Renal pelvis (tissue), 4 donors: Measurements from ENCODE around the gene SPINT1. TPM values are rescaled to one million over a fixed set of nuclear protein-coding genes. Genes with fewer than 3 reads are reported as not detected.

Experiments used
- DNase-seq: peaks from one replicate; pipeline ENCODE4 v3.0.0-alpha.2; 2013
- polyA plus RNA-seq, 3 donors: library from polyadenylated mRNA; unstranded; fragments of 120-200 nt; gene quantifications; one replicate each; pipeline ENCODE4 v1.2.1, GENCODE V29; 2013; ENCODE audit not compliant: insufficient read length in 3 of 3

Gene SPINT1
- polyA plus RNA-seq, 3 donors, result 72.4 to 75.5 (median 73.6) TPM

DNA sequence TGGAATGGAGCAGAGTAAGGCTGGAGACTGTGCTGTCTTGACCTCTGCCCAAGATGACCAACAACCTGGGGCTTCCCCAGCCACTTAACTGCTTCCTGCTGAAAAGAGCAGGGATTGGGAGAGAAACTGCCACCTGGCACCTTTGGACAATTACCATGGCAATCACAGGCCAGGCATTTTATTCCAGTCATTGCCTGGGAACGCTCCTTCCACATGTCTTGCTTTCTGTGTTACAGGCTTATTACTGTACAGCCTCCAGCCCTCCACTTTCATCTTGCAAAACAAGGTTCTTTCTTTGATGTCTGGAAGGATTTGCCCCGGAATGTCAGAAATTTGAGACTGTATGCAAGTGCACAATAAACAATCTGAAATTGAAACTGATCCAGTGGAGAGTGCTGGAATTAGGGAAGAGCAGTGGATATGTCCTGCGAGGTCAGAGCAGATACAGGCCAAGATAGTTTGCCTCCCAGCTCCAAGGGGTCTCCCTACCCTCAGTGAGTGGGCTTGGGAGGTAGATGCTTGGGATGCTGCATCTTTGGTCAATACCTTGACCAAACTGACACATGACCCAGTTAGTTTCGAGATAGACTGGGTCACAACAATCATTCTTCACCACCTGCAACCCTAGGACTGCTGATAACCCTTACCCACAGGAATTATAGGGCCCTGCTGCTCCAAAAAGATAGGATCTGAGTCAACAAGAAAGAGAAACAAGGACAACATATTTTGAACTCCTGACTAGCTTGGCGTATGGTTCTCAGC is 18.0 kb upstream of the SPINT1 start:
- DNase-seq, result no peak

DNA sequence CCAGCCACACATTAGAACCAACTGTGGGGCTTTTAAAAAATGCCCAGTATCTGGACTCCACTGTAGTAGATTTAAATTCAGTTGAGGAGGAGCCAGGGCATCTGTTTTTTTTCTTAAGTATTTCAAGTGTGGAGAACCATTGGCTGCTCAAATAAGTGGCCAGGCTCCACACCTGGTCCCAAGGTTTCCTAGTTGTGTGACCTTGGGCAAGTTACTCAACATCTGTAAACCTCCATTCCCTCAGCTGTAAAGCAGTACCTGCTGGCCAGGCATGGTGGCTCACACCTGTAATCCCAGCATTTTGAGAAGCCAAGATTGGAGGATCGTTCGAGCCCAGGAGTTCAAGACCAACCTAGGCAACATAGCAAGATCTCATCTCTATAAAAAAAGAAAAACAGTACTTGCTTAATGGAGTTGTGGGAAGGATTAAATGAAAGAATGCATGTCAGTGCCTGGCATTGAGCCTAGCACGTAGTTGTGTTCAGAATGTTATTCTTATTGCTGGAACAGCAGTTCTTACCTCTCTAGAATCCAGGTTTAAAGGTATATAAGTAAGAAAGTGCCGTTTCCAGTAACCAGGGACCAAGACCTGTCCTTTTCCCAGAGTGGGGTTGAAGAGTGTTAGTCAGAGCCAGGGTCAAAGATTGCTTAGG is 17.3 kb upstream of the SPINT1 start:
- DNase-seq, result no peak

DNA sequence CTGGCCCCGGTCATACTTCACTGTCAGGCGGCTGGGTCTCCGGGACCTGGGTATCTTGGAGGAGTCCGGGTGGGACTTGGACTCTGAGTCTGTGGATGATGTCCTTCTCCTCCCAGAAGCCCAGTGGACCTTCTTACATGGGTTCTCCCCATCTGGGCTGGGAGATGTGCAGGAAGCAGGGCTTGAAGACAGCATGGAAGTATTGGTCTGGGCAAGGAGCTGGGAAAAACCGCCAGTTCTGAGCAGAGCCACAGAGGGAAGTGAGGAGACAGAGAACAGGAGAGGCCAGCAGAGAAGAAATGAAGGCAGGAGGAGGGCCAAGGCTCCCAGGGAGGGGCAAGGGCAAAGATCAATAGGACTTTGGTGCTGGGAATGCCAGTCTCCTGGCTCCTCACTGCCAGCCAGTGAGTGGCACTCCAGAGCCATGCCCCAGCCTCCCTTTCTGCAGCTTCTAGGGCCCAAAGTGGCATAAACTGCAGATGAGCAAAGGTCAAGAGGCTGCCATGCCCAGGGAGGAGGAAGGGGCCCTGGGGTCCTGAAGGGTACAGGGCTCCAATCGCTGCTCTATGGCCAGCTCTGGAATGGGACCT is 15.3 kb upstream of the SPINT1 start, which contains the start of gene PPP1R14D:
TSS of gene PPP1R14D (minus strand) at position 262 of the 590 bp plus-strand sequence. CDS start at position 195, 67 bp downstream.
- DNase-seq, result no peak

DNA sequence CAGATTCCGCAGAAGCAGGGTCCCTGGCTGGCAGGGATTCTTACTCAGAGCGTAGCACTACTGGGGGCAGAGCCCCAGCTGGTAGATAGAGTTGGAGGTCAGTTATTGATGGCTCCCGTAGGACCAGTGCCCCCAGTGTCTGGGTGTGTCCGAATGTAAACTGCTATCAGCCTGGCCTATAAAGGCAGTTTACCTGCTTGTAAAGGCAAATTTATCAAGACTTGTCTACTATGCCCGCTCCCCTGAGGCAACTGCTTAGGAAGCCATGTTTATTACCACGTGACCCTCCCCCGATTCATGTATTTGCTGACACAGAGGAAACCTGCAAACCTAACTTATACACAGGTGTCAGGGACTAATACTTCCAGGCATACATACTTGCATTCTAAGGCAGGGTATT is 14.7 kb upstream of the SPINT1 start:
- DNase-seq, result no peak

DNA sequence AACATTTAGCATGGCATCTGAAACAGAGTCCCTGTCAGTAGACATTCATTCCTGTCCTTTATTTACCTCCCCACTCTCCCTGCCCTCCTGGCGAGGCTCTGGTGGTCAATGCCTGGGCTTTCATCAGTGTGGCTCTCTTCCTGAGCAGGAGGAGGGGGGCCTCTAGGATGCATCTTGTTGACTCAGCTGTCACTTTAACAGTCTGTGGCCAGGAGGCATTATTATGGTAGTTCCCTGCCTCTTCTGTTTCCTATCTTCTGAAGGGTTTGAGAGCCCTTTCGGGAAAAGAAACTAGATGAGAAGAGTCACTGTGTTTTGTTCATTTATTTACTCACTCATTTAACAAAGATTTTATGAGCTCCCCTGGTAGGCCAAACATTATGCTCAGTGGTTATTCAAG is 13.0 kb upstream of the SPINT1 start:
- DNase-seq, result no peak

DNA sequence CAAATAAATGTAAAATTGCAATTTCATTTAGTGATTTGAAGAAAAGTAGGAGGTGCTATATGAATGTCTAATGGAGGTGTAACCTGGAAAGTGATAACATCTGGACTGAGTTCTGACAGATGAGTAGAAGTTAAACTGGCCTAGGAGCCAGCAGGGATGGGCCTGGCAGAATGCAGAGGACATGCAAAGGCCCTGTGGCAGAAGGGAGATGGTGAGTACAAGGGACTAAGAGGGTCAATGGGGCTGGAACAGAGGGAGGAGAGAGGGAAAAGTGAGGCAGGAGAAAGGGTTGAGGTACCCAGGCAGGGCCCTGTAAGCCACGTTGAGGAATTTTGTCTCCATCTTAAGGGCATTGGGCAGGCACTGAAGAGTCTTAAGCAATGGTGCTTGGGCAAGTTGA is 12.0 kb upstream of the SPINT1 start:
- no peak for DNase-seq

DNA sequence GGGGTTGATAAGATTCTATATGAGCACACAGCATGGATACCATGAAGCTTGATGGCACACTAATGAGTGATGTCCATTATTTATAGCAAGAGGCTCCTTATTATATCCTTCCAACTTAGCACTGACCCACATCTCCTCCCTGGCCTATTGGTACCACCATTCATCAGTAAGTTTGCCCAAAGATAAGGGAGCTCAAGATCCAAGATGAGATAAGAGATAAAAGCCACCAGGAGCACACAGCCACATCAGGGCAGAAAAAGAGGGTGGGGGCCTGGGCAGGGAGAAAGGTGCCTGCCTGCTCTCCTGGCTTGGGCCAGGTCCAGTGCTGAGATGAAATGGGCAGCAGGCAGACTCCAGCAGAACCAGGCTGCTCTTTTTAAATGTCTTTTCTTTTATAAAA is 10.9 kb upstream of the SPINT1 start:
- no peak for DNase-seq

DNA sequence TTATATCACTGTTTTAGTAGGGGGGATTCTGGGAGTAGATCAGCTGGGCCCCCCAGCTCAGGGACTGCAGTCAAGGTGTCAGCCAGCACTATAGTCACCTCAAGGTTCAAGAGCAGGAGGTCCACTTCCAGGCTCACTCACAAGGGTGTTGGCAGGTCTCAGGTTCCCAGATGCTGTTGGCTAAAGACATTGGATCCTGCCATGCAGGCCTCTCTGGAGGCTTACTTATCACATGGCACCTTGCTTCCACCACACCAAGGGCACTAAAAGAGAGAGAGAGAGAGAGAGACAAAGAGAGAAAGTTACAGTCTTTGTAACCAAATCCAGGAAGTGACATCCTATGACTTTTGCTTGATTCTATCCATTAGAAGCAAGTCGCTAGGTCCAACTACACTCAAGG is 7.8 kb upstream of the SPINT1 start:
- DNase-seq, result no peak

DNA sequence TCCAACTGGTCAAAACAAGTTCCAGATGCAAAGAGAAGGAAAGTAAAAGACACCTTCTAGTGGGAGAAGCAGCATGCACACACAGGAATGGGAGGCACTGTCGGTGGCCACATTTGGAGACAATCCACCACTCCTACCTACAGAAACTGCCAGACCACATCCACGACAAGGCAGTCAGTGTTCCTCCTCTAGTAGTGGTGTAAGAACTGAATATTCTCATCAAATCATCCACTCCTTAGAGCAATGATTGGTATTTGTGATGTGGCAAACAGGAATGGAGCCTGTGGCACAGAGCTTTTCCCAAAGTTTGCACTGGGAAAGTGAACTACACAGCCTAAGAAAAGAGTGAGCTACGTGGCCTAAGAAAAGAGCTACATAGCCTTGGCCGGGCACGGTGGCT is 5.1 kb upstream of the SPINT1 start:
- DNase-seq, result no peak

DNA sequence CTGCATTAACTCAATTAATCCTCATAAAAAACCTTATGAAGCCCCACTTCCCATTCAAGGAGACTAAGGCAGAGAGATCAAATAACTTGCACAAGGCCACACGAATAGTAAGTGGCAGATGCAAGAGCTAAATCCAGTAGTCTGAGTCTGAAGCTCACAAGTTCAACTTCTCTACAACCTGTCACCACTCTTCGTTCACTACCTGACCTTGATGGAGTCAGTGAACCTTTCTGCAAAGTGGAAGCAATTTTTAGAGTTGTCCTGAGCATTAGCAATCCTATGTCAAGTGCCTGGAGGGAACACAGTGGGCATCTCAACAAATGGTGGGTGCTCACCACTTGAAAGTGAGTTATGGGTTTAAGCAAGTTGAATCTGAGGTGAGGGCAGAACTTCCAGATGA is 2.1 kb upstream of the SPINT1 start:
- no peak for DNase-seq

DNA sequence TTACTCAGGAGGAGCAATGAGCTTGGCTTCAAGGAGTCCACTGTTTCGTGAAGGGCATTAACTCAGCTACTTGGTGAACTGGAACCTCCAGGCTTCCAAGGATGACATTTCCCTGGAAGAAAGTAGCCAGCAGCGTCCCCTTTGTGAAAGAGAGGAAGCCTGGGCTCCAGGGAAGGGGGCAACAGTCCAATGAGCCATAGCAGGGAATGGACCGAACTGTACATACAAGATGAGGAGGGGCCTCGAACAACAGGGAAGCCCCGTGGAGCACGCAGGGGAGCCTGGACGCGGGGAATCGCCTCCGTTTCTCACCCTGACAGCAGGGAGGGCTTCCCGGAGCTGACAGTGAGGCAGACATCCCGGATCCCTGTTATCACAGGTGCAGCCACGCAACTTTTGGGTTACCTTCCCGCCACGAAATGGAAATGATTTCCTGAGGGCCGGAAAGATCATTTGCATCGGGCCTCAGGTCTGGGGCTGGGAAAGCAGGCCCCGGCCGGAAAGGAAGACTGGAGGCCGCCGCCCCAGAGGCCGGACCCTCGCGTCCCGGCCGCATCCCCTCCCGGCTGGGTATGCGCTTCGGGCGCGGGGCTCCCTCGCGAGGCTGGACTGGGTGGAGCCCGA is 475 bp upstream of the SPINT1 start:
- no peak for DNase-seq

DNA sequence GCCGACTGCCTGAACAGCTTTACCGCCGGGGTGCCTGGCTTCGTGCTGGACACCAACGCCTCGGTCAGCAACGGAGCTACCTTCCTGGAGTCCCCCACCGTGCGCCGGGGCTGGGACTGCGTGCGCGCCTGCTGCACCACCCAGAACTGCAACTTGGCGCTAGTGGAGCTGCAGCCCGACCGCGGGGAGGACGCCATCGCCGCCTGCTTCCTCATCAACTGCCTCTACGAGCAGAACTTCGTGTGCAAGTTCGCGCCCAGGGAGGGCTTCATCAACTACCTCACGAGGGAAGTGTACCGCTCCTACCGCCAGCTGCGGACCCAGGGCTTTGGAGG is 815 bp downstream of the SPINT1 start:
- no peak for DNase-seq

DNA sequence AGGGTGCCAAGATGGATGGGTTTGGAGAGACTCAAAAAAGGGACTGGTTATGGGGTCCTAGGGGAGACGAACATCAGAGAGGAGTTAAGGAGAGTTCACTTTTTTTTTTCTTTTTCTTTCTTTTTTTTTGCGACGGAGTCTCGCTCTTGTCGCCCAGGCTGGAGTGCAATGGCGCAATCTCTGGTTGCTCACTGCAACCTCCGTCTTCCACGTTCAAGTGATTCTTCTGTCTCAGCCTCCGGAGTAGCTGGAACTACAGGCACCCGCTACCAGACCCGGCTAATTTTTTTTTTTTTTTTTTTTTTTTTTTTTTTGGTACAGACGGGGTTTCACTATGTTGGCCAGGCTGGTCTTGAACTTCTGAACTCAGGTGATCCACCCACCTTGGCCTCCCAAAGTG is 1.2 kb downstream of the SPINT1 start:
- DNase-seq, result no peak

DNA sequence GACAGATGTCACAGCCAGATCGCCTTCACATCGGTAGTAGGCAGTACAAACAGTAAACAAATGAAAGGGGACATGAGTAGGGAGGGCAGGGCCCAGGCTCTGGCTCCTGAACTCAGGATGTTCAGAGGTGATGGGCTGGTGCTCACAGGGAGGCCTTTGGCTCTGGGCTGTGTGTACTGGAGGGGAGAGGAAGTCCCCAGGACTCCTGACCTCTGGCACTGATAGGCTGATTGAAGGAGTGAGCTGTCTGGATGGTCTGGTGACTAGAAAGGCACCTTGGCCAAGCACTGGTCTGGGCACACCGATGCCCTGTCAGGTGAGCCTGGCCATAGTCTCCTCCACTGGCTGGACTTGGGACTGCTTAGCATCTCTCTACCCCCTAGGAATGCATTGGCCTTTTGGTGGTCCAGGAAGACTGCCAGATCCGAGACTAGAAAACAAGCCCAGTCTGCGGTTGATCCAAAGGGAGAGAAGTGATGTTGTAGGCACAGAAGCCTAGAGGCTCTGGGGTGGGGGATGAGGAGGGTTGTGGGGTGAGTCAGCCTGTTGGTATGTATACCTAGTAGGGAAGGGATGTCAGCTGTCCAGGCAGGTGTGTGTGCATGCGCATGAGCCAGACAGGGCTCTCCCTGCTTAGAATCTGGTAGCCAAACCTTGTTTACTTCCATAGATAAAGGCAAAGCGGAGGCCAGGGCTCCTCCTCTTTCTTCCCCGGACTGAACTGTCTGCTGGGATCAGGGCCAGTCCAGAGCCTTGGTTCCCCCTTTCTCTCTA is 1.9 kb downstream of the SPINT1 start:
- no peak for DNase-seq

DNA sequence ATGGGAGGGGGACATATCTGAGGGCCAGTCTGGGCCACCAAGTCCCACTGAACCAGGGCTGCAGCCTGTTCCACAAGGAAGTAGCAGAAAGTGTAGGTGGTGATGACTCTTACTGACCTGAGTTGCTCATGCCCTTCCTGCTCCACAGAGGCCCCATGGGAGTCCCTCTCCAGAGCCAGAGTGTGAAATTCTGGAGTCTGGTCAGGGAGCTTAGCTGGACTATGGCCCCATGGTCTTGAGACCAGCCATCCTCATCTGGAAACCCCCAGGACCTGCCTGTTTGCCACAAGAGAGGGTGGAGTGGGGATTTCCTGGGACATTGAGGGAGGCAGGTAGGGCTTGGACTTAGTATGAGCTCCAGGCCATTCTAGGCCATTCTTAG is 3.0 kb downstream of the SPINT1 start:
- no peak for DNase-seq

DNA sequence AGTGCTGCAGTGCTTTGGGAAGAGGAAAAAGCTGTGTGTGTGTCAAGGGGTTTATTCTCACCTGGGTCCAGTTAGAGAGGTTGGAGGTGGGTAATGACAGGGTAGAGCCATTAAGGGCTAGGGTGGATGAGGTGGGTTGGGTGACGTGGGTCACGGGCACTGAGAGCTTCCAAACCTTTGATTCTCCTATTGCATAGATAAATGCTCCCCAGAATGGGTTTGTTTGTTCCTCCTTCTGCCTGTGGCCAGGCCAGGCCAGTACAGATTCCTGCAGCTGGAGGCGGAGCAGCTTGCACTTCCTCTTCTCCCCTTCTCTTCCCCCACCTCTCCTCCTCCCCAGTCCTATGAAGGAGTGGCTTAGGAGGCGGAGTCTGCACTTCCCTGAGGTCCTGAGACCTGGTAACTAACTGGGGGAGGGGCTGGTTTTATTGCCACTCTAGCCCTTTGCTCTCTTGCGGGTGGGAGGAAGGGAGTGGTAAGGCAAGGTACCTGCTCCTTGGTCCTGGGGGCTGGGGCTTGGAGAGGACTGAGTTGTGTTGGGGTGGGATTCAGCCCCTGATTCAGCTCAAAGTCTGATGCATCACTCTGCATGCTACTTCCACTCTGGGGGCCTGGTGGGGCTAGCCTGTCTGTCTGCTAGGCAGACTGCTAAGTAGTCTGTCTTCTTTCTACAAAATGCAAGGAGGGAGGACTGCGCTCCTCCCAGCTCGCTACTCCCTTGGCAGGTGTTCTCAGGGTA is 3.5 kb downstream of the SPINT1 start:
- peak; percentile 85 for DNase-seq

DNA sequence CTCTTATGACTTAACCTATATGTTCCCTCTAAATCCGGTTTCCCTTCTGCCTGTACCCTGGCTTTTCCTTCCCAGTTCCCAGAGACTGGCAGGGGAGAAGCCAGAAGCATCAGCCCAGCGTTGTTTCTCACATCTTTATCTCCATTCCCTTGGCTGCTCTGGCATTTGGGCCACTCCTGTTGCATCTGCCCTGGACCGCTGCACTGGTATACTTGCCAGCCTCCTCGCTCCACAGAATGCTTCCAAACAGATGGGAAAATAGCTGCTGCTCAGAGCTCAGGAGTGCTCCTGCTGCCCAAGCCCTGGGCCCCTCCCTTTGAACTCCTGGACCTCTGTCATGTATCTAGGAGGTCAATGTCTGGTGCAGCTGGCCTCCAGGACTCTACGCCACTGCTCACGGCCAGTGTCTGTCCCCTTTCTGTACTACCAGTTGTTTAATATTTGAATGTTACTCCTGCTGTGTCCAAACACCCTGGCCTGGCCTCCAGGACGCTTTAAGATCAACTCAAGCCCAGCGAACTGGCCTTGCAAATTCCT is 6.8 kb downstream of the SPINT1 start:
- DNase-seq, result no peak

DNA sequence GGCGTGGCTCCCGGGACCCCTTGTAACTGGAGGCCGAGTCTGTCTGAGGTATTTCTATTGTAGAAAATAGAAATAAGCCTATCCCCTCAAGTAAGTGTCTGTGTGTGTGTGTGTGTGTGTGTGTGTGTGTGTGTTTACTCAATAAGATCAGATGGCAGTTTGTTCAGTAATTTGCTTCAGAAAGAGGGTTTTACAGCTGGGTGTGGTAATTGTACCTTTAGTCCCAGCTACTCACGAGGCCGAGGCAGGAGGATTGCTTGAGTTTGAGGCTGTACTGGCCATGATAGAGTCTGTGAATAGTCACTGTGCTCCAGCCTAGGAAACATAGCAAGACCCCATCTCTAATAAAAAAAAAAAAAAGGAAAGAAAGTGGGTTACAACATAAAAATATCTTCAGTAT is 8.7 kb downstream of the SPINT1 start:
- no peak for DNase-seq

DNA sequence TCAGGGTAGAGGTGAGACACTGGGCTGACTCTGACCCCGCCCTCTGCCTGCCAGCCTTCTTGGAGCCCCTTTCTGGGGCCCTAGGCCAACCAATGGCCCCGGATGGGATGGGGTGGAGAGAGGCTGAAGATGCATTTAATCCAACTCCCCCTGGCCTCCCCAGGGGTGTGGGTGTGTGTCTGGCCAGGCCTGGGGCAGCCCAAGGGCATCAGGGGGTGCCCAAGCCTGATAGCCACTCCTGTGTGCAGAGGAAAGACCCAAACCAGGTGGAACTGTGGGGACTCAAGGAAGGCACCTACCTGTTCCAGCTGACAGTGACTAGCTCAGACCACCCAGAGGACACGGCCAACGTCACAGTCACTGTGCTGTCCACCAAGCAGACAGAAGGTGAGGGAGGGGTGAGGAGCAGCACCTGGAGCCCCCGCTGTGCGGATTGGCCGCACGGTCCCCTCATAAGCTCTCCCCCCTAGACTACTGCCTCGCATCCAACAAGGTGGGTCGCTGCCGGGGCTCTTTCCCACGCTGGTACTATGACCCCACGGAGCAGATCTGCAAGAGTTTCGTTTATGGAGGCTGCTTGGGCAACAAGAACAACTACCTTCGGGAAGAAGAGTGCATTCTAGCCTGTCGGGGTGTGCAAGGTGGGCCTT is 9.5 kb downstream of the SPINT1 start:
- DNase-seq, result no peak

DNA sequence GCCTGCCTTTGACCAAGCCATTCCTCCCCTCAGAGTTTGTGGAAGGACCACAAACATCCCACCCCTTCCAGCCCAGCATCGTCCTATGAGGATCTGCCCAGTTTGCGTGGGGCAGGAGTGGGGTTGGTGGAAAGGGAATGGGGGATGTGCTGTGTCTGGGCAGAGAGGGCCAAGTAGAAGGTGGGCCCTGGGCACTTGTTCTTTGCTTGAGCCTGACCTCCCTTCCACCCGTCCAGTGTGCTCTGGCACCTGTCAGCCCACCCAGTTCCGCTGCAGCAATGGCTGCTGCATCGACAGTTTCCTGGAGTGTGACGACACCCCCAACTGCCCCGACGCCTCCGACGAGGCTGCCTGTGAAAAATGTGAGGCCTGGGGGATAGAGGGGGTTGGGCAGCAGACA is 10.3 kb downstream of the SPINT1 start:
- no peak for DNase-seq
